B cell (primary cell): ENCODE results near the gene LSM3. TPM values are rescaled to one million over a fixed set of nuclear protein-coding genes. Genes with fewer than 3 reads are reported as not detected.

ENCODE experiments used
- ATAC-seq: fragments of 200-7000 bp; cut with Tn5 transposase; one replicate; pipeline ENCODE4 v1.10.0; 2021; ENCODE audit warnings: low read depth, mild to moderate bottlenecking, moderate number of reproducible peaks, moderate library complexity
- CTCF ChIA-PET: fragments of 350-600 bp; sonication (Branson Sonifier 250); formaldehyde crosslinking; loops from one replicate; lab custom pipeline; 2021; ENCODE audit warnings: antibody characterized with exemption, inconsistent platforms; lab: Charles Lee
- POLR2A ChIA-PET: fragments of 350-600 bp; sonication (Branson Sonifier 250); formaldehyde crosslinking; loops from one replicate; lab custom pipeline; 2021; ENCODE audit warnings: antibody characterized with exemption; lab: Charles Lee
- DNase-seq: peaks from one replicate; pipeline ENCODE4 v3.0.0; 2013
- H2AFZ ChIP-seq: 2 replicates; pipeline ENCODE4 v1.6.1; 2012; ENCODE audit warnings: mild to moderate bottlenecking, low read depth, low read length; ENCODE audit not compliant: insufficient read depth, poor library complexity, severe bottlenecking
- H3K27ac ChIP-seq, 2 donors: 1 replicate in 1 of 2; 2 replicates in 1 of 2; pipeline ENCODE4 v1.5.1; 2012 to 2013; ENCODE audit warnings: low read length in 2 of 2, mild to moderate bottlenecking in 2 of 2, moderate library complexity in 1 of 2
- H3K27me3 ChIP-seq, 4 experiments: fragments of 200-600 bp in 1 of 4; sonication (generic) in 1 of 4; replicated peaks in 1 of 4; 1 replicate in 2 of 4; 2 replicates in 2 of 4; pipeline versions ENCODE4 v1.6.1 to v1.7.0; 2013 to 2016; ENCODE audit warnings: low read length in 3 of 4, mild to moderate bottlenecking in 2 of 4, mixed read lengths in 1 of 4, moderate library complexity in 1 of 4; ENCODE audit not compliant: insufficient read depth in 4 of 4, control insufficient read depth in 3 of 4; ENCODE audit errors: control extremely low read depth in 1 of 4
- H3K36me3 ChIP-seq, 2 experiments: replicated peaks in 1 of 2; 1 replicate in 1 of 2; 2 replicates in 1 of 2; pipeline versions ENCODE4 v1.6.1 to v1.7.1; 2013; ENCODE audit warnings: low read length in 1 of 2; ENCODE audit not compliant: insufficient read depth in 2 of 2, control insufficient read depth in 1 of 2; ENCODE audit errors: control extremely low read depth in 1 of 2, extremely low read depth in 1 of 2
- H3K4me1 ChIP-seq, 2 donors: fragments of 200-600 bp in 1 of 2; sonication (generic) in 1 of 2; 1 replicate in 1 of 2; 2 replicates in 1 of 2; pipeline versions ENCODE4 v1.5.1 to v1.6.1; 2013 to 2017; ENCODE audit warnings: low read length in 2 of 2; ENCODE audit not compliant: control insufficient read depth in 2 of 2, insufficient read depth in 2 of 2
- H3K4me2 ChIP-seq: replicated peaks from 2 replicates; pipeline ENCODE3; 2012; ENCODE audit warnings: mild to moderate bottlenecking, low read depth, low read length; ENCODE audit not compliant: poor library complexity, severe bottlenecking
- H3K4me3 ChIP-seq, 5 experiments: fragments of 200-600 bp in 1 of 5; sonication (generic) in 1 of 5; 1 replicate in 3 of 5; 2 replicates in 2 of 5; pipeline versions ENCODE4 v1.5.1 to v1.7.0; 2011 to 2016; ENCODE audit warnings: low read length in 4 of 5, mild to moderate bottlenecking in 4 of 5, low read depth in 2 of 5, control low read depth in 1 of 5, moderate library complexity in 1 of 5; ENCODE audit not compliant: insufficient read depth in 1 of 5; ENCODE audit errors: control extremely low read depth in 1 of 5, extremely low read depth in 1 of 5
- H3K79me2 ChIP-seq: fragments of 200-600 bp; sonication (generic); one replicate; pipeline ENCODE4 v1.6.0; 2016; ENCODE audit warnings: low read length; ENCODE audit not compliant: control insufficient read depth, insufficient read depth
- H3K9ac ChIP-seq: fragments of 200-600 bp; sonication (generic); 2 replicates; pipeline ENCODE4 v1.6.1; 2017; ENCODE audit warnings: mild to moderate bottlenecking, low read length, moderate library complexity
- H3K9me3 ChIP-seq, 3 donors: one replicate each; pipeline versions ENCODE4 v1.6.1 to v1.7.1; 2013; ENCODE audit warnings: low read length in 2 of 3; ENCODE audit not compliant: control insufficient read depth in 2 of 3, insufficient read depth in 1 of 3; ENCODE audit errors: control extremely low read depth in 1 of 3
- H4K20me1 ChIP-seq: 2 replicates; pipeline ENCODE4 v1.6.0; 2012; ENCODE audit warnings: mild to moderate bottlenecking, low read length; ENCODE audit not compliant: insufficient read depth, control insufficient read depth, poor library complexity, severe bottlenecking
- H3K27ac Mint-ChIP-seq: one replicate; pipeline ENCODE4 v1.8.0; 2021; ENCODE audit warnings: mixed read lengths
- H3K27me3 Mint-ChIP-seq: one replicate; pipeline ENCODE4 v1.8.0; 2021; ENCODE audit warnings: mixed read lengths
- H3K4me1 Mint-ChIP-seq: one replicate; pipeline ENCODE4 v1.8.0; 2021; ENCODE audit warnings: mixed read lengths
- H3K4me3 Mint-ChIP-seq: one replicate; pipeline ENCODE4 v1.8.0; 2021; ENCODE audit warnings: mixed read lengths
- H3K9me3 Mint-ChIP-seq: one replicate; pipeline ENCODE4 v1.8.0; 2022; ENCODE audit warnings: mixed read lengths; ENCODE audit not compliant: insufficient read depth
- EZH2 ChIP-seq: IDR thresholded peaks from 2 replicates; pipeline ENCODE4 v1.6.1; 2012; ENCODE audit warnings: borderline replicate concordance, low read depth, mild to moderate bottlenecking, moderate library complexity, low read length; ENCODE audit not compliant: insufficient read depth, poor library complexity, severe bottlenecking
- WGBS: methylation state at CpG from one replicate; pipeline ENCODE4 v1.1.5; 2013; ENCODE audit warnings: missing lambda C conversion rate; ENCODE audit not compliant: insufficient coverage; 5-methylcytosine and 5-hydroxymethylcytosine counted together
- intact Hi-C: fragments of 100-400 bp; cut with micrococcal nuclease; formaldehyde crosslinking; loops from one replicate; pipeline ENCODE4 v1.10.0; 2022
- polyA plus RNA-seq: library from polyadenylated mRNA; depleted of rRNA; stranded (reverse); fragments of >200 nt; gene quantifications from 2 replicates; pipeline ENCODE4 v1.2.3, GENCODE V29; 2012
- total RNA-seq, 2 donors: library from RNA; stranded (reverse); fragments of 120-200 nt in 1 of 2; gene quantifications; 1 replicate in 1 of 2; 2 replicates in 1 of 2; pipeline versions ENCODE4 v1.2.3 to v1.2.4, GENCODE V29; 2013 to 2022
- TF ChIP-seq, protein P1 (sequence below): fragments of 200-600 bp; IDR thresholded peaks from one replicate; pipeline ENCODE4 v1.8.0; 2022; ENCODE audit warnings: antibody characterized with exemption, mild to moderate bottlenecking

The LSM3 gene
- total and polyA plus RNA-seq, 2 donors (not counting 1 experiment from before 2014, with no cell fraction given), result 2.8 to 10.0 TPM

DNA sequence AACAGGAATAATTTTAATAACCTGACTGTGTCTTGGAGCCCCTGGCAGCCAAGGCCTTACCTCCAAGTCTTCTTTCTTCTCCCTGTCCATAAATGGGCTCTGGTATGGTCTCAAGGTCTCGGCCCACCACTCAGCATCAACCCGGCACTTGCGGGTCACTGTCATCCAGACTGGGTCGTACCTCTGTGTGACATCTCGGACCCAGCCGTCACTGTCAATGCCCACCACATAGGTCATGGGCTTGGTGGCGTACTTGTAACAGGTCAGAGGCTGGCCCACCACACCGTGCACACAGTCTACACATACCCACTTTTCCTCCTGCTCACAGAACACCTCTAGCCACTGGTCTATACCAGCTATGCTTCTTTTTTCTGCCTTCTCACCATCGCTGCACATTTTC, 20.7 kb upstream of the LSM3 start:
- Mint-ChIP-seq H3K27ac (no peak overlapping the region), H3K4me1 (no peaks in the 10 kb centered on the region), H3K27me3 (no peaks in the 10 kb centered on the region), H3K9me3 (peaks cover 10% of the 10 kb centered on the region), H3K4me3 (no peak overlapping the region)
- intact Hi-C loops, result no loop called here
- H3K9me3 ChIP-seq, result peaks cover 0 to 13% (median 12%) of the 10 kb centered on the region in 3 donors
- ChIA-PET POLR2A (no interaction called here), CTCF (no interaction called here)
- no peaks in the 10 kb centered on the region for H3K4me1 ChIP-seq
- H3K4me3 ChIP-seq, result no peak overlapping the region
- ATAC-seq, result no peak
- H2AFZ ChIP-seq, result no peak overlapping the region
- no peaks in the 10 kb centered on the region for H3K27me3 ChIP-seq
- peaks cover 35 to 89% of the 10 kb centered on the region in 2 experiments for H3K36me3 ChIP-seq
- peaks cover 6% of the 10 kb centered on the region for H3K79me2 ChIP-seq
- TF ChIP-seq EZH2, result no peak
- TF ChIP-seq, protein P1, sequence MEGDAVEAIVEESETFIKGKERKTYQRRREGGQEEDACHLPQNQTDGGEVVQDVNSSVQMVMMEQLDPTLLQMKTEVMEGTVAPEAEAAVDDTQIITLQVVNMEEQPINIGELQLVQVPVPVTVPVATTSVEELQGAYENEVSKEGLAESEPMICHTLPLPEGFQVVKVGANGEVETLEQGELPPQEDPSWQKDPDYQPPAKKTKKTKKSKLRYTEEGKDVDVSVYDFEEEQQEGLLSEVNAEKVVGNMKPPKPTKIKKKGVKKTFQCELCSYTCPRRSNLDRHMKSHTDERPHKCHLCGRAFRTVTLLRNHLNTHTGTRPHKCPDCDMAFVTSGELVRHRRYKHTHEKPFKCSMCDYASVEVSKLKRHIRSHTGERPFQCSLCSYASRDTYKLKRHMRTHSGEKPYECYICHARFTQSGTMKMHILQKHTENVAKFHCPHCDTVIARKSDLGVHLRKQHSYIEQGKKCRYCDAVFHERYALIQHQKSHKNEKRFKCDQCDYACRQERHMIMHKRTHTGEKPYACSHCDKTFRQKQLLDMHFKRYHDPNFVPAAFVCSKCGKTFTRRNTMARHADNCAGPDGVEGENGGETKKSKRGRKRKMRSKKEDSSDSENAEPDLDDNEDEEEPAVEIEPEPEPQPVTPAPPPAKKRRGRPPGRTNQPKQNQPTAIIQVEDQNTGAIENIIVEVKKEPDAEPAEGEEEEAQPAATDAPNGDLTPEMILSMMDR, result no peak
- H4K20me1 ChIP-seq, result no peaks in the 10 kb centered on the region
- no peak overlapping the region for H3K4me2 ChIP-seq
- whole genome bisulfite sequencing, result 97% methylated on average over 9 of the region's 9 CpGs
- H3K27ac ChIP-seq, result no peak overlapping the region
- H3K9ac ChIP-seq, result no peak overlapping the region
- no peak for DNase-seq

DNA sequence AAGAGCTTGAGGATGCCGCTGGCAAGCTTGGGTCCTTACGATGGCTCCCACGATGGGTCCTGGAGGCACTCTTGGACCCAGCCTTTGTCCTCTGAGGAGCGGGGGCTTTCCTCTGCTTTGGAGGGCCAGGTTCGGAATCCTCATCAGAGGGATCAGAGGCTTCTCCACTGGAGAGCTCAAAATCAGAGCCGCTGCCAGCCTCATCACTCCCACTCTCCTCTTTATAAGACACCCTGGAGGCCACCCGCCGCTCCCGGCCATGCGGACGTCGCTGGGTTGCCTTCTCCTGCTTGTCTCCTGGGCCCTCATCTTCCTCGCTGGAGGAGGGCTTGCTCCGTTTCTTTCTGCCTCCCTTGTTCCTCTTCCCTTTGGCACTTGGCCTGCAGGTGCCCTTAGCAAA, 20.2 kb upstream of the LSM3 start:
- no peaks in the 10 kb centered on the region for H3K4me1 Mint-ChIP-seq
- Histone ChIP-seq H3K79me2 (peaks cover 6% of the 10 kb centered on the region), H3K9me3 (peaks cover 0 to 13% (median 12%) of the 10 kb centered on the region in 3 donors), H3K27me3 (no peaks in the 10 kb centered on the region), H3K4me2 (no peak overlapping the region), H3K9ac (no peak overlapping the region), H3K4me3 (no peak overlapping the region), H3K36me3 (peaks cover 35 to 89% of the 10 kb centered on the region in 2 experiments), H3K27ac (no peak overlapping the region), H2AFZ (no peak overlapping the region), H3K4me1 (no peaks in the 10 kb centered on the region), H4K20me1 (no peaks in the 10 kb centered on the region)
- no peak for TF ChIP-seq EZH2
- TF ChIP-seq, protein P1, result no peak
- peaks cover 10% of the 10 kb centered on the region for H3K9me3 Mint-ChIP-seq
- H3K27me3 Mint-ChIP-seq, result no peaks in the 10 kb centered on the region
- ChIA-PET POLR2A (no interaction called here), CTCF (no interaction called here)
- H3K4me3 Mint-ChIP-seq, result no peak overlapping the region
- 98% methylated on average over 14 of the region's 14 CpGs for WGBS
- intact Hi-C loops, result no loop called here
- no peak for DNase-seq
- no peak for ATAC-seq
- no peak overlapping the region for H3K27ac Mint-ChIP-seq
